ENCODE results near the gene DDI1. TPM values are rescaled to one million over a fixed set of nuclear protein-coding genes. Genes with fewer than 3 reads are reported as not detected.

DDI1 gene
- not detected for total RNA-seq

DNA sequence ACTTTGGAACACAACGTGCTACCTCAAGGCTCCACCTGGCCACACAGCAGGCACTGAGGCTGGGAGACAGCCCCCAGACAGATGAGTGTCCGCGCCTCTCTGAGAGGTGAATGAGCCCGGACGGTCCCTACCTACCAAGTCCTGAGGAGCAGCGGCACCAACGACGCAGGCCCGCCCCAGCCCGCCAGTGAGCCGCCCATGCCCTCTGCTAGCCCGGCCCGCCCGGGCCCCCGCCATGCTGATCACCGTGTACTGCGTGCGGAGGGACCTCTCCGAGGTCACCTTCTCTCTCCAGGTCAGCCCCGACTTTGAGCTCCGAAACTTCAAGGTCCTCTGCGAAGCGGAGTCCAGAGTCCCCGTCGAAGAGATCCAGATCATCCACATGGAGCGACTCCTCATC, at the start of gene DDI1:
Gene DDI1 (plus strand): TSS at position 53 of the 400 bp plus-strand sequence. CDS start 183 bp downstream, at position 236.
- DNase-seq = no peak

DNA sequence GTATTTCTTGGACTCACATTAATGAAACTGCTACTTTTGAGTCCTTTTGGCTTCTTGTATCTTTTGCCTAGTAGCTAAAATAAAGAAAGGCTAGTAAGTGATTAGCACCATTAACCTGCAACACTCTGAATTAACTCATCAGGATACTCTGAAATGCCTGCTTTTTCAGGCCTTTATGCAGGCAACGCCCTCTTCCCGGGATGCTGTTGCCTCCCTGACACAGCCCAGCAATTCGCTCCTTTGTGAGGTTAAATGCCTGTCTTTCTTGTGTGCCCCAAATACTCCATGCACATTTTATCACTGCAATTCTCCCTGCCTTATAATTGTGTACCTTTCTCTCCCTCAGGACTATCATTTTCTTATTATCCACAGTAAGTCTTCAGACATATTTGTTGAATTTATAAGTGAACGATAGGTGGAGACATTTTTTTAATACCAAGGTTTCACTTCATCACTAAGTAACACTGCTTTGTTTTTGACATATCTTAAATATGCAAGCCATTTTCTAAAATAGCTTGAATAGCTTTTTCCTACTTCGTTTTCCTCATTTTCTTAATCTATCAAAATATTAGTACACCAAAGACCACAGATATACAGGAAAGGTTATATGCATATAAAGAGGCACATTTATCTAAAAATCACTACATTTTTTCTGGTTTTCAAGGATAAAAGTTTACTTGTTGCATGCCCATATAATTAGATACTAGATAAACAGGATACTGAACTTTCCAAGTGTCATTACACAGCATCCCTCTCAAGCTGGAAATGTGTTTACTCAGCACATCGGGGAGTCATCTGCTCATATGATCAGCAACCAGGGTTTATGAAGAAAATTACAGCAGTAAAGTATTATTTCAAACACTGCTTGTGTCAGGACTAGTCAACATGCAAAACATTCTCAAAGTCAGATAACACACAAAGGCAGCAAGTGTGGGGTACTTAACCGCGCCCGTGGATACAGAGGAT, 48.5 kb upstream of the DDI1 start:
- DNase-seq = no peak

DNA sequence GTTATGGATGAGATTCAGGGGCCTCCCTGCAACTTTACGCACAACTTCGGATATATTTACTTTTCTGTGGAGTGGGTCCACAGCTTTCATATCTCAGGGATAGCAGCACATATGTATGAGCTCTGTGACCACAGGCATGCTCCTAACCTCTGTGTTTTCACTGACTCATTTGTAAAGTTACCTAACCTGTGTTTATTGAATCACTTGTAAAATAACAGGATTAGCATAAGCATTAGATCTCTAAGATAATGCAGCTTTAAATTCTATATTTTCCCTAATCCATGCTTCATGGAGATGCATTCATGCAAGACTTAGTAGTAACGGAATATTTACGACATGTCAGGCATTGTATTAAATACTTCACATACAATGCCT, 47.9 kb upstream of the DDI1 start:
- DNase-seq = no peak

DNA sequence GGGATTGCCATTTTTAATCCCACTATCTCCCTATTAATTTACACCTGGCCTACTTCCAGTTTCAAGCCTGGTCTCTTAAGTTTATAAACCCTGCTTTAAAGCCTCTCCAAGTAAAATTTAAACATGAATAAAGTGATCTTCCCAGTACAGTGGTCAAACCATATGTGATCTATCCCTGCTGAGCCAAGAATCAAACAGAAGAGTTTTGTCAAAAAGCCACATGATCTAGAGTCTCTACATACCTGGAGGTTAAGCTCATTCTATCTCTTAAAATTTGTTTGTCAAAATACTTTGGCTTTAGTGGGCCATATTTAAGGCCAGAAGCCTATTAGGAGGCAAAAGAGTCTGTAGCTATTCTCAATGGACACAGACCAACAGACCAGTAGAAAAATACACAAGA, 42.9 kb upstream of the DDI1 start:
- peak; percentile 25 for DNase-seq

DNA sequence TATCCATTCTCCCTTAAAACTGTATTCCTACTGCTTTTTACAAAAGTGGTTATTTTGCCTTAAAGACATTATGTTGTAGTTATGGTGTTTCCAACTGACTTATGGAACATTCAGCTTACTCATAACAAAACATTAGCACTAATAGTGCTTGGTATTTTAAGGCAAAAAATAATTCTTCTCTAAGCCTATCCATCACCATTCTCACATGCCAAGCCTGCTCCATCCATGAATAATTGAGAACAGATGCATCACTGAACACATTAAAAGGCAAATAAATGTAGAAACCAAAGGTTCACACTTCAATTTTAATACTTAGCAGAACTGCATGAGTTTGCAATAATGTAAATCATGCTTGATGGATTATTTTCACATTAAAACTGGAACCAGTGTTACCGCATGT, 42.3 kb upstream of the DDI1 start:
- peak; percentile 62 for DNase-seq

DNA sequence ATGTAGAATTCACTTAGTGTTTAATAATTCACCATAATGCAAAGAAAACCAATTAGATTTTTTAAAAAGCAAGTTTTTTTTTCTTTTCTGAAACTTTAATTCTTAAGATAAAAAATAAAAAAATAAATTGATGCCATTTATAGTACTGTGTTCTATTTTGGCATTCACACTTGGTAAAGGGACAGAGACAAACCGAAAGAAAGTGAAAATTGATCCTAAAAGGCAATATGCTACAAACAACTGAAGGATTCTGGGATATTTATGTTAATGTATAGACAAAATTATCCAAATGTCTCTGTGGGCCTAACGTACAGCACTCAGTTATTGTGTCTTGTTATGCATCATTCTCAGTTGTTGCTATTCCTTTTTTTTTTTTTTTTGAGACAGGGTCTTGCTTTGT, 41.9 kb upstream of the DDI1 start:
- DNase-seq = no peak

DNA sequence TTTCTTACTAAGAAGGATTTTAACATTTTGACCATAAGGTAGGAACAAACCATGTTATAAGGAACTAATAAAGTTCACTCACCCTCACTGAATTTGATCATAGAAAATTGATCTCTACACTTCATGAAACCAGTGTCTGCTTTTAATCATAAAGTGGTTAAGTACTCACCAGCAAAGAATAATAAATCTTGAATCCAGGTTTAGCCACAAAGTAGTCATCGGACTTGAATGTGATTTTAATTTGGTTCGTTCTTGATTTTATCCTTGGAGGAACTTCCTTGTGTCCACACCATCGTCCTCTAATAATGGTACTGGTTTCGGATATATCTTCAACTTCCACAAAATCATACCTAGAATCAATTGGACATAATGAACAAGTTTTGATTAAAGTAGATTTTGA, 40.5 kb upstream of the DDI1 start:
- DNase-seq = no peak

DNA sequence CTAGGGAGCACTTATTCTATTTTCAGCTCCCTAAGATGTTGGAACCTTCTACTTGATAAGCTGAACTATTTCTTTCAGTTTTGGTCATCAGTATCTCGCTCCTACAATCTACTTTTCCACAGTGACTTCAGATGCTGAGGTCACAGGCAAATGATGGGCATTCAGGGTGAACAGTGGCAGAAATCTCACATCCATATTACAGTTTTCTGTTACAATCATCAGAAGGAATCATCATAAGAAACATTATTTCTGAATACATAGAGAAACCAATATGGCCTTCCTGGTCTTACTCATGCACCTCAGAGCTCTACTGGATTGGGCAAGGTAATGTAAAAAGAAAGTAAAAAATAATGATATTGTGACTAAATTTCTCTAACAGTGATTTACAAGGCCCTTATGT, 39.4 kb upstream of the DDI1 start:
- no peak for DNase-seq

DNA sequence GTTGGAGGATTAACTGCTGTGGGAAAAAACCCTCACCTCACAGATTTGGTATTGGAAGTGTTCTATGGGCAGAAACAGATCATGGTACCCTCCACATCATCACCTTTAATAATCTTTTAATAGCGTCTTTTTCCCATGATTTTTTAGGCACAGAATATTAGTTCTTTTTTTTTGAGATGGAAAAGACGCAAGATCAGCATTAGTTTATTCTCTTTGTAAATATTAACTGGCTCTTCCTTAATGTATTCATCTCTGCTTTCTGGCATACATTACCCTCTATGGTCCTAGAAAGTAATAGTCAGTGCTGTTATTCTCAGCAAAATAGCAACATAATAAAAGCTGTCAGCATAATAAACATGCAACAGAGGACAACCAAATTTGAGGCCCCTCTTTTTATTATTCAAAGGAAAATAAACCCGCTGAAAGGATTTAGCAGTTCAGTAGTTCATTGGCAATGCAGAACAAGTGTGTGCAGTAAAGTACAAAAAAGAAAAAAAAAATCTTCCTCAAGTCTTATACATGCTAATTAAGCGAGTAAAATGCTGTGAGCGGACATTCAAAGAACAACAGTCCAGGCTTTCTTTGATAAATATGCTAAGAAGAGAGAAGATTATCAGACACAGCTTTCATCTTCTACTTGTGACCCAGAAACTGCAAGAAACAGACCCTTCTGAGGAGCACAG, 37.5 kb upstream of the DDI1 start:
- DNase-seq = no peak

DNA sequence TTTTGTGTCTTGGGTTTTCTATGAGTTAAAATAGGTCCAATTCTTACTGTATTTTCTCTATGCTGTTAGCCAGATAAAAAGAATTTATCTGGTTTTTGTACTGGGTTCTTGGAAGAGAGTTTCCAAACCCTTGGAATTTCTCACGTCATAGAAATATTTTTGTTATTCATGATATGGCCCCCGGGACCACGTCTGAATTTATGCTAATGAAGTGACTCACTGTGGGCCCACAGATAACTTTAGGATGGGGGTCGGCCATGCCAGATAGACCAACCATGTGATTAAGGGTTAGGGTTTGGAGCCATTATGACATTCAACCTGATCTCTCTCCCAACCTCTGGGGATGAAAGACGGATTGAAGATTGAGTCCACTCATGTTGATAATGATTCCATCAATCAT, 35.6 kb upstream of the DDI1 start:
- DNase-seq = no peak

DNA sequence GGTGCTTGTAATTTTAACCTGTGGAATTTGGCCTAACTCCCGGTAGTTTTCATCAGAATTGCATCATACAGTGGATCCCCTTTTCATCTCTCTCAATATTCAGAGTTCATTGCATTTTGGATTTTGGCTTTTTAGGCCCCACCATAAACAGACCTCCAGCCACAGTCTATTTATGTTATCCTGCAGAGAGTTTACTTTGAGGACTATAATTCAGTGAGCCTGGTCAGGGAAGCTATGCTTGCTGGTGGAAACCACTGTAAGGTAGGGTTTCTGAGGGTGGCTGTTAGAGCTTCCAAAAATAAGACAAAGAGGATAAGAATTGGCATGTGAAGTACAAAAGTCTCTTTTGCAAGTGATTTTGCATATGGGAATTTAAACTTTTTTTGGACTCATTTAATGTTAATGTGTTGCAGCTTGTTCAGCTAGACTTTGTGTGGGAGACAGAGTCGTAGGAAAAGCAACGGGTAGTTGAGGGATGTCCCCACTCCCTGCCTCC, 34.8 kb upstream of the DDI1 start:
- peak; percentile 15 for DNase-seq

DNA sequence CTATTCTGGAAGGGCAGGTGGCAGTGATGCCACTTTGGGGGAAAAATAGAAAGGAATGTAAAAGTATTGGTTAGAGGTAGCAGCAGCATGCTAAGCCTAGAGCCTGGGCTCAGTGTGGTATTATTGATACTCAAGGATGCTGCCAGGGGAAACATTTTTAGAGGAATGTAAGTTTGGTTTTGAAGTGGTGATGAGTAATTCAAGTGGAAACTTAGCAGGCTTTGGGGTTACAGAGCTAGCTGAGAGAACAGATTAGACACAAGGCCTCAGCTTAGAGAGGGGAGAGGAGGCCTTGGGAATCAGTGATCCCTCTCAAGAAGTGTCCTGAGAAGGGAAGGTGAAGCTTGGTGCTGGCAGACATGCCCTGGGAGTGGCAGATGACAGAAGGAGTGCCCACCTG, 32.9 kb upstream of the DDI1 start:
- DNase-seq = no peak

DNA sequence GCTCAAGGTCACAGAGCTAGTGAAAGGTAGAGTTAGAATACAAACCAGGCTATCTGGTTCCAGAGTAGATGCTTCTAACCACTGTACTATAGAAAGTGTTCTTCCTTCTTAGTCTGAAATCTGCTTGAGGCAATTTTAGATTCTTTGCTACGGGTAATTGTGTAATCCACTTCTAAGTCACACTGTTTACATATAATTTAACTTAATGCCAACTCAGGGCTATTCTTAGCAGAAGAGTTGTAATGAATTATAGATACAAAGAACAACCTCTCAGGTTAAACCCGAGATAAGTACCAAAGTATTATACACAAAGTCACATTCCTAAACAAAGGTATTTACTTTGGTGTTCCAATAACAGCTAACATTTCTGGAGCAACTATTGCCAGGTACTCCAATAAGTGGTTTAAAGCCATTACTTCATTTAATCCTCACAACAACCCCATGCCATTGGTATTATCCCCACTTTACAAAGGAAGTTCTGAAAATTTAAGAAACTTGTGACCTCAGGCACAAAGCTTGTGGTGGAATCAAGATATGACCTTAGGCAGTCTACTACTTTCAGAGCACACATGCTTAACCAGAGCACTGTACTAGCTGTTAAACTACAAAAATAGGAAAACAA, 31.1 kb upstream of the DDI1 start:
- peak; percentile 7 for DNase-seq

DNA sequence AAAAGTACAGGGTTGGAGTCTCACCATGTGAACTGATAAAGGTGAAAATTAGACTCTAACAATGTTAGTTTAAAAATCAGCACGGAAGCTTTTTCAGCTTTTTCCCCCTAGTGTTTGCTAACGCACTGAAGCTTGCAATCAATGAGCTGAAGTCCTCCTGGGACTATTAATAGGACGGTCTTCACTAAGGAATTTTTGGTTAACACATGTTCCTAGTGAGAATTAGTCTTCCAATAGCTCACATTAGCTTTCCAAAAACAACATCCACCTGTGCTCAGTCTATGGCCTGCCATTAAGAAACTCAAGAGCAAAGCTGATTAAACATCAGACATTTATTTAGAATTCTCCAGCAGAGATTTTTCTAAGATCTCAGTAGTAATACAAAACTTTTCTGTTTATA, 26.7 kb upstream of the DDI1 start:
- peak; percentile 18 for DNase-seq

DNA sequence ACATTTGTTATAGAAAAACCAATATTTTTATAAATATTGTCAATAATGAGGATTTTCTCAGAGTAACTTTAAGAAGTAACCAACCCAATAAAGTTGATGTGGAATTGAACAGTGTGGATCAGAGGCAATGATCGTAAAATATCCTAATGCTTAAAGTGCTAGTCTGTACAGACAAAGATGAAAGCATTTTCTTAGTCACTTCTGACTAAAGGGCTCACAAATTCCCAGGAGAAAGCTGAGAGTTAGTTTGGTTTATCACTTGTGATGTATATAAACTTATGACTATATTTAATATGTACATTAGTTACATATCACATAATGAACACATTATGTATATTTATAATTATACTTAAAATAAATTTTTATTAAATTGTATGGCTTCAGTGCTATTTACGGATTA, 25.4 kb upstream of the DDI1 start:
- DNase-seq = no peak

DNA sequence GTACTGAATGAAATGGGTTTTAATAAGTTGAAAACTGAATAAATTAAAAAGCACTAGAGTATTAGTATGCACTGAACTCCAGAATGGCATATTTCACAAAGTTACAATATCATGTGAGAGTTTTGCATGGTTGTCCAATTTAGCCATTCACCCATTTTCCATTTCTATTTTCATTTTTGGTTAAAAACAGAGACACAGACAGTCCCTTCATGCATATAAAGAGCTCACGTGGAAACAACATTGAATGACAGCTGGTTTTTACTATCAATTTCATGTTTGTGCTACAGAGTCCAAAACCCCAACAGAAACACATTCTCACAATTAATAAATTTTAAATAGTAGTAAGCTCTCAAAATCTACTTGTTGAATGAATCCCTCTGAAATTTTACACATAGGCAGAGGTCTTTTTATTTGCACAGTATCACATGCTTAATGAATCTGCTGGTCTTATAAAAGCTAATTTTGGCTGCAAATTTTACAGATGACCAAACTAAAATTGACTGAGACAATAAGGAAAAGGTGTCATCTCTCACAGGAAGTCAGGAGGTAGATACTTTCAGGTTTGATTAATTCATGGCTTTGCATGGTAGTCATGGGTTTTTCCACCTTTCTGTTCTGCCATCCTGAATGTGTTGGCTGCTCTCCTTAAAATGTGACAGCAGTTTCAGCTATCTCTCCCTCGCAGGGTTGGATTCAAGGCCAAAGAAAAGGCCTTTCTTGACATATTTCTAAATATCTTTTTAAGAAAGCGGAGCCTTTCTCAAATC, 20.6 kb upstream of the DDI1 start:
- DNase-seq = no peak

DNA sequence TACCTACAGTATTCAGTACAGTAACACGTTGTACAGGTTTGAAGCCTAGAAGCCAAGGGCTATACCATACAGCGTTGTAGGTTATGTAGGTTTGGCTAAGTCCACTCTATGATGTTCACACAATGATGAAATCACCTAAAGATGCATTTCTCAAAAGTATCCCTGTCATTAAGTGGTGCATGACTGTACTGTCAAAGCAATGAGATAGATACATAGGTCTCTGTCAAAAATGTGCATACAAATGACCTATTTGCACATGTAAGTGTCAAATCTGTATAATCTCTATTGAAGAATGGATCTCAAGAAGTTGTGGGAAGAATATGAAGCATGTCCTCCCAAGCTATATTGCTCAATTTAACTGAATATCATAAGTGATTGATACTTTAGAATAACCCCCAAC, 11.9 kb upstream of the DDI1 start:
- no peak for DNase-seq

DNA sequence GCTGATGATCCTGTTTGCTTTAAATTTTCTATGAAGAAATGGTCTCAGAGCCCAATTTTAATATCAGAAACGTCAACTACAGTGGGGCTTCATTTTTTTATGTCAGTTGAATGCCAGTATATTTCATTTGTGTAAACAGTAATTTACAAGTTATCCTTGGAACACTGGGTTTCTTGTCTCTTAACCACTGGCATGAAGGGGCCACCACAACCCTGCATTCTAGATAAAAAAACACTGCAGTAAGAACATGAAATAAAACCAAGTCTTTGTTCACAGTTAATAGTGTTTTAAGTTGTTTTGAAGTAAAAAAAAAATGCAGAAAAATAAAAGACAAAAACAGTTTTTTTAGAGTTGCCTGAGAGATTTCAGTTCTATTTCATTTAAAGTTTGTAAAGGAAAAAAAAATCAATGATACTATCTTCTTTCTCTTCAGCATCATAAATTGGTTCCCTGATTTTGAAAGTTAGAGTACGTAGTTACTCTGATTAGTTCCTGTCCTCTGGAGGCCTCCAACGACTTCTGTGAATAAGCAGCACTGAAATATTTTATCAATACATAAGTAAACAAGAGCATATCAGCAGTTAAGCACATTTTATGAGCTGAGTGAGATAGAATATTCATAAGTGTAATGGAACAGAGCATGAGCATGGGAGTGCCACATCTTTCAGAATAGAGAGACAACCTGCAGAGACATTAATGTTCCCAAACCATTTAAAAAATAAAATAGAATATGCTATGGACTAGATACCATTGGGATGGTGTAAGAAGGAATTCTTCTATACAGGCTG, 7.8 kb upstream of the DDI1 start:
- no peak for DNase-seq

DNA sequence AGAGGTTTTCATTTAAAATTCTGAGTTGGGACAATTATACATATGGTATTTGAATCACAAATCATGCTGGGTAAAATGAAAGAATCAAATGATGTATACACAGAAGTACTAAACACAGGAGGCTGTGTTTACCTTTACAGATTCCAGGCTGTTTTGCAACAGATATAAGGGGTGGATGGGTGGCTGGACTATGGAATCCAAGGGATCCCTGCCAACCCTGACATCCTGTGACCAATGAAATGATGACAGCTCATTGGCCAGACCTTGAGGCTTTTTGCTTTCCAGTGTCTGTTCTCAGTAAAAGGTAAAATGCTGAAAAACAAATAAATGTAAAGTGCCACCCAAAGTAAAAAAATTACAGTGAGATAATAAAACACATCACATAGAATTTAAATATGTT, 3.3 kb upstream of the DDI1 start:
- DNase-seq = peak; percentile 14

DNA sequence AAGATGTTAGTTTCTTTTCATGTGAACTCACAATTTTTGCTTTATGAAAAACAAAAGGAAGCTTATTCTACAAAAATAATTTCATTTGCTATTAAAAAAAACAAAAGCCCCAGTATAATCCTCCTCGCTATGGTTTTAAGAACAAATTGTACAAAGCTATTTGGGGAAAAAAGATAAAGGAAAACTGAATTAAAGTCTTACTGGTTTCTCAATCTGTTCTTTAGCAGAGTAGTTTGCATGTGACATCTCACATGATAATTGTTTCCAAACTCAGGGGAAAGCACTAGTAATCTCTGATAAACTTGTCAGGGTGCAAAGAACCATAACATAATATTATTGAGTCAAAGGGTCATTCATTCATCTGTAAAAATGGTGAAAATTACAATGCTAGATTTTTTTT, 2.9 kb upstream of the DDI1 start:
- no peak for DNase-seq

DNA sequence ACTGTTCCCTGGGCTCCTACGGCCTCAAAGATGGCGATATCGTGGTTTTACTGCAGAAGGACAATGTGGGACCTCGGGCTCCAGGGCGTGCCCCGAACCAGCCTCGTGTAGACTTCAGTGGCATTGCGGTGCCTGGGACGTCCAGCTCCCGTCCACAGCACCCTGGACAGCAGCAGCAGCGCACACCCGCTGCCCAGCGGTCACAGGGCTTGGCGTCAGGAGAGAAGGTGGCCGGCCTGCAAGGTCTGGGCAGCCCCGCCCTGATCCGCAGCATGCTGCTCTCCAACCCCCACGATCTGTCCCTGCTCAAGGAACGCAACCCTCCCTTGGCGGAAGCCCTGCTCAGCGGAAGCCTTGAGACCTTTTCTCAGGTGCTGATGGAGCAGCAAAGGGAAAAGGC, 555 bp downstream of the DDI1 start:
- DNase-seq = no peak

DNA sequence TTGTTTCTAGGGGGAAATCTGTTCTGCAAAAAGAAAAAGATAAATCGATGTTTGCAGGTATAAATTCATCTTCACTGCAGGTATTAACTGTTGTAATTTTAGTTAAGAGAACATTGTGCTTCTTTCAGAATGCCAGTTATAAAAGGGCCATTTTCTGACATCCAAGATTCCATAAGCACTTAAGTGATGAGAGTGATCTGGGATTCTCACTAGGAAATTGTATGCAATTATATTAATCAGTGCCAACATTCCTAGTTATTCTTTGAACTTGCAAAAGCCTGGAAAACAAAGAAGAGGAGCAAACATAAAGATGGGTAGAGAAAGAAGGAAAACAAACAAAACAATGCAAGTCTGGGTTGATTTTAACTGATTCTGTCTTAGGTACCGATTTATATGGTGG, 5.4 kb downstream of the DDI1 start:
- no peak for DNase-seq

Measured in tongue (tissue), 2 donors.